HG03103 (cell line): ENCODE data around the gene USP37.
A peak's percentile ranks its signal among the peaks of the same experiment; 100 is the strongest.

Source experiments
- ATAC-seq: cut with Tn5 transposase; IDR thresholded peaks from one replicate; pipeline ENCODE4 v1.9.1; 2021; ENCODE audit warnings: low read depth; ENCODE audit not compliant: unreplicated experiment

The USP37 gene

GRCh38 chr2:218406209-218406948, 161.8 kb downstream of the USP37 start:
- ATAC-seq: peak; percentile 78

GRCh38 chr2:218405746-218406208, 162.4 kb downstream of the USP37 start:
- no peak for ATAC-seq

- no peak for ATAC-seq
Observed at GRCh38 chr2:218405086-218405745, 162.9 kb downstream of the USP37 start.

- ATAC-seq: no peak
Observed at GRCh38 chr2:218404351-218405085, 163.6 kb downstream of the USP37 start.

GRCh38 chr2:218403810-218404209, 164.3 kb downstream of the USP37 start:
- no peak for ATAC-seq

GRCh38 chr2:218402911-218403411, 165.2 kb downstream of the USP37 start:
- no peak for ATAC-seq

- ATAC-seq: no peak
Observed at GRCh38 chr2:218402491-218402901, 165.7 kb downstream of the USP37 start.

- ATAC-seq: no peak
Observed at GRCh38 chr2:218401890-218402289, 166.3 kb downstream of the USP37 start.

- ATAC-seq: no peak
Observed at GRCh38 chr2:218400930-218401881, 166.9 kb downstream of the USP37 start.
